ENCODE data around the gene ARHGEF38. TPM values are rescaled to one million over a fixed set of nuclear protein-coding genes. Genes with fewer than 3 reads are reported as not detected.

Gene ARHGEF38
- total RNA-seq, 1 donor from 2014 or later = 1.6 TPM

DNA sequence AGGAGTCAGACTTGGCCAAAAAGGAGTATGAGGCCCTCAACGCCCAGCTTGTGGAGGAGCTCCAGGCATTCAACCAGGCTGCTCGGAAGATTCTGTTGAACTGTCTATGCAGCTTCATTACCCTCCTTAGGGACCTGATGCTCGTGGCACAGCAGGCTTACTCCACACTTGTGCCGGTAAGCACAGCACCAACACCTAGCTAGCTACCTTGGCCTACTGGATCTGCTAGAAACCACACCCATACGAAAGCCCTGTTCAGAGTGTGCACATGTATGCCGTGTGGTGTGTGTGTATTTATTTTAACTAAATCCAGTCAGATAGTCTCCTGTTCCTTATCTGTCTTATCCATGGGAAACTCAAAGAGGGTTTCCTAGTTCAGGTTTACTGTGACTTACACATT, 106.8 kb downstream of the ARHGEF38 start:
- Mint-ChIP-seq H3K9me3 (ENCODE audit: low read depth) (no peaks in the 10 kb centered on the region), H3K4me3 (ENCODE audit: low read depth) (no peak overlapping the region), H3K4me1 (ENCODE audit: low read depth) (no peaks in the 10 kb centered on the region), H3K27ac (no peak overlapping the region), H3K27me3 (no peaks in the 10 kb centered on the region), H3K36me3 (ENCODE audit: insufficient read depth) (no peaks in the 10 kb centered on the region)
- TF ChIP-seq, protein P1, sequence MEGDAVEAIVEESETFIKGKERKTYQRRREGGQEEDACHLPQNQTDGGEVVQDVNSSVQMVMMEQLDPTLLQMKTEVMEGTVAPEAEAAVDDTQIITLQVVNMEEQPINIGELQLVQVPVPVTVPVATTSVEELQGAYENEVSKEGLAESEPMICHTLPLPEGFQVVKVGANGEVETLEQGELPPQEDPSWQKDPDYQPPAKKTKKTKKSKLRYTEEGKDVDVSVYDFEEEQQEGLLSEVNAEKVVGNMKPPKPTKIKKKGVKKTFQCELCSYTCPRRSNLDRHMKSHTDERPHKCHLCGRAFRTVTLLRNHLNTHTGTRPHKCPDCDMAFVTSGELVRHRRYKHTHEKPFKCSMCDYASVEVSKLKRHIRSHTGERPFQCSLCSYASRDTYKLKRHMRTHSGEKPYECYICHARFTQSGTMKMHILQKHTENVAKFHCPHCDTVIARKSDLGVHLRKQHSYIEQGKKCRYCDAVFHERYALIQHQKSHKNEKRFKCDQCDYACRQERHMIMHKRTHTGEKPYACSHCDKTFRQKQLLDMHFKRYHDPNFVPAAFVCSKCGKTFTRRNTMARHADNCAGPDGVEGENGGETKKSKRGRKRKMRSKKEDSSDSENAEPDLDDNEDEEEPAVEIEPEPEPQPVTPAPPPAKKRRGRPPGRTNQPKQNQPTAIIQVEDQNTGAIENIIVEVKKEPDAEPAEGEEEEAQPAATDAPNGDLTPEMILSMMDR (IDR thresholded peaks at IDR 0.05; ENCODE audit: unreplicated experiment) = no peak
- no peak for DNase-seq (ENCODE audit: low spot score, unreplicated experiment)

DNA sequence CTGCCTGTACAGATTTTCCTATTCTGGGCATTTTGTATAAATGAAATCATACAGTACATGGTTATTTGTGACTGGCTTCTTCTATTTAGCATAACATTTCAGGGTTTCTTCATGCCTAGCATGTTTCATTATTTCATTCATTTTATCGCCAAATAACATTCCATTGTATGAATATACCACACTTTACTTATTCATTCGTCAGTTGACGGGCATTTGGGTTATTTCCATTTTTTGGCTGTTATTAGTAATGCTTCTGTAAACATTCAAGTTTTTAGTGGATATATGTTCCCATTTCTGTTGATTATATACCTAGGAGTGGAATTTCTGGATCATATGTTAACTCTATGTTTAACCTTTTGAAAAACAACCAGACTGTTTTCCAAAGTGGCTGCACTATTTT, 108.6 kb downstream of the ARHGEF38 start:
- H3K4me3 Mint-ChIP-seq (ENCODE audit: low read depth) = no peak overlapping the region
- TF ChIP-seq, protein P1 (IDR thresholded peaks at IDR 0.05; ENCODE audit: unreplicated experiment) = no peak
- no peak for DNase-seq (ENCODE audit: low spot score, unreplicated experiment)
- no peaks in the 10 kb centered on the region for H3K27me3 Mint-ChIP-seq
- H3K27ac Mint-ChIP-seq = no peak overlapping the region
- no peaks in the 10 kb centered on the region for H3K9me3 Mint-ChIP-seq (ENCODE audit: low read depth)
- no peaks in the 10 kb centered on the region for H3K36me3 Mint-ChIP-seq (ENCODE audit: insufficient read depth)
- no peaks in the 10 kb centered on the region for H3K4me1 Mint-ChIP-seq (ENCODE audit: low read depth)

DNA sequence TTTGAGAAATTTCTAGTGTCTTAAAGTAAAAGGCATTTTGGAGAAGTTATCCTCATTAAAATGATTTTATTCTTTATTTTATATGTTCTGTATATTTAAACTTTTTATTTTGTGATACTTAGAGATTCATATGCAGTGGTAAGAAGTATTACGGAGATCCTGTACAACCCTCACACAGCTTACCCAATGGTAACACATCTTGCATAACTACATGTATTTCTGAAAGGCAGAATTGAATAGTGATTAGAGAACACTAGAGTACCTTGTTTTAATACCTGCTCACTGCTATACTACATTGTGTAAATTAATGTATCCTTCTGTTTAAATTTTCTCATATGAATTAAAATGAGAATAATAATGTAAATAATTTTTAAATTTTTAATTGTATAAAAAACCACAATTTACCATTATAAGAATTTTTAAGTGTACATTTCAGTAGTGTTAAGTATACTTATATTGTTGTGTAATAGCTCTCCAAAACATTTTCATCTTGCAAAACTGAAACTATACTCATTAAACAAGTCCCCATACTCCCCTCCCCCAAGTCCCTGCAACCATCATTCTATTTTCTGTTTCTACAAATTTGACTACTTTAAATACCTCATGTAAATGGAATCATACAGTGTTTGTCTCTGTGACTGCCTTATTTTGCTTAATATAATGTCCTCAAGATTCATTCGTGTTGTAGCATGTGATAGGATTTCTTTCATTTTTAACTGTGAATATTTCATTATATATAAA, 110.7 kb downstream of the ARHGEF38 start:
- Mint-ChIP-seq H3K36me3 (ENCODE audit: insufficient read depth) (no peaks in the 10 kb centered on the region), H3K4me3 (ENCODE audit: low read depth) (no peak overlapping the region), H3K27ac (no peak overlapping the region), H3K27me3 (no peaks in the 10 kb centered on the region), H3K9me3 (ENCODE audit: low read depth) (no peaks in the 10 kb centered on the region), H3K4me1 (ENCODE audit: low read depth) (no peaks in the 10 kb centered on the region)
- DNase-seq (ENCODE audit: low spot score, unreplicated experiment) = no peak
- TF ChIP-seq, protein P1 (IDR thresholded peaks at IDR 0.05; ENCODE audit: unreplicated experiment) = no peak

DNA sequence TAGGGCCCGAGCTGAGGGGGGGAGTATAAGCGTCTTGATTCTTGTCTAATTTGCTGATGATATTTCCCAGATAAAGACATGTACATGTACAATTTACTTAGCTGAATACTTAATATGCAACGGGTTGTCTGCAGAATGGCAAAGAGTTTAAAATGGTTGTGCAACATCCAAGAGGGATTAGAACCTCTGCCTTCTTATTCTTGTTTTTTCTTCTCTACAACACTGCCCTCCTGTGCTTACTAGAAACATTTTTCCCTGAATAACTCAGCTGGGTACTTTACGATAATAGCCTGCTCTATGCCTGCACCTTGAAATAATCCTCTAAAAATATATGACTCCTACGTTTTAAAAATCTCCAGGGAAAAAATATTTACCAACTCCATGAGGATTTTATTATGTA, 114.3 kb downstream of the ARHGEF38 start:
- TF ChIP-seq, protein P1 (IDR thresholded peaks at IDR 0.05; ENCODE audit: unreplicated experiment) = peak; percentile 39
- no peak for DNase-seq (ENCODE audit: low spot score, unreplicated experiment)
- Mint-ChIP-seq H3K4me3 (ENCODE audit: low read depth) (no peak overlapping the region), H3K27me3 (no peaks in the 10 kb centered on the region), H3K36me3 (ENCODE audit: insufficient read depth) (no peaks in the 10 kb centered on the region), H3K4me1 (ENCODE audit: low read depth) (no peaks in the 10 kb centered on the region), H3K27ac (no peak overlapping the region), H3K9me3 (ENCODE audit: low read depth) (no peaks in the 10 kb centered on the region)

DNA sequence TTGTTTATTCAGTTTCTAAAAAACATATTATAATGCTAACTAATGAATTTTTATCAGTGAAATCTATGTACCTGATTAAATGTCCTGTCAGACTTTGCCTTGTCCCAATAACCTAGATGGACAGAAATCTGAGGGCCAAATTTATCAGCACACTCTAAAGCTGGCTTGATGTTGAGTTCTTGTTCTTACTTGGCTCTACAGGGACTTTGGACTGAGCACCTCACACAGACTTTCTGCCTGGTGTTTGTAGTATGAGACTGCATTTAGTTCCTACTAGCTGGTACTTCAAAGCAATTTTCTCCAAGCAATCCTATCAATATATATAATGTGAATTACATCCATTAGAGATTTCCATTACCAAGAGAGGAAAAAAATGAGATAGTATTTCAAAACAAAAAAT, 118.3 kb downstream of the ARHGEF38 start:
- no peak for DNase-seq (ENCODE audit: low spot score, unreplicated experiment)
- Mint-ChIP-seq H3K4me1 (ENCODE audit: low read depth) (no peaks in the 10 kb centered on the region), H3K36me3 (ENCODE audit: insufficient read depth) (no peaks in the 10 kb centered on the region), H3K4me3 (ENCODE audit: low read depth) (no peak overlapping the region), H3K9me3 (ENCODE audit: low read depth) (no peaks in the 10 kb centered on the region), H3K27ac (no peak overlapping the region), H3K27me3 (no peaks in the 10 kb centered on the region)
- TF ChIP-seq, protein P1 (IDR thresholded peaks at IDR 0.05; ENCODE audit: unreplicated experiment) = no peak

All from progenitor cell of endocrine pancreas (in vitro differentiated cells).